K562 (cell line): ENCODE measurements around the gene PCED1B. TPM values are rescaled to one million over a fixed set of nuclear protein-coding genes. Genes with fewer than 3 reads are reported as not detected.

Experiments used
- ARID1B ChIP-seq: fragments of 450-650 bp; IDR thresholded peaks from 2 replicates; pipeline ENCODE4 v1.6.1; 2016; ENCODE audit warnings: antibody characterized with exemption, mild to moderate bottlenecking, inconsistent platforms
- E2F1 ChIP-seq: sonication (generic); formaldehyde crosslinking; IDR thresholded peaks from 2 replicates; pipeline ENCODE4 v1.8.1; 2023; ENCODE audit warnings: mild to moderate bottlenecking, missing genetic modification reagents, moderate library complexity
- HDAC1 ChIP-seq, 2 experiments: fragments of 450-650 bp; IDR thresholded peaks; 2 replicates each; pipeline ENCODE4 v1.6.1; 2016 to 2017; ENCODE audit warnings: inconsistent platforms in 1 of 2, mild to moderate bottlenecking in 1 of 2, moderate library complexity in 1 of 2
- HINFP ChIP-seq: fragments of 450-650 bp; conservative IDR thresholded peaks from 2 replicates; pipeline ENCODE4 v1.6.1; 2016; ENCODE audit warnings: missing genetic modification characterization, low read depth, mild to moderate bottlenecking, control low read depth, missing compliant biosample characterization
- NCOA2 ChIP-seq, 2 experiments: fragments of 450-650 bp; IDR thresholded peaks; 2 replicates each; pipeline ENCODE4 v1.6.1; 2018; ENCODE audit warnings: mild to moderate bottlenecking in 2 of 2, moderate library complexity in 1 of 2; ENCODE audit not compliant: partially characterized antibody in 2 of 2
- NCOR1 ChIP-seq: fragments of 450-650 bp; IDR thresholded peaks from 2 replicates; pipeline ENCODE4 v1.6.1; 2016; ENCODE audit warnings: mild to moderate bottlenecking, moderate library complexity
- PBX2 ChIP-seq, 2 experiments: IDR thresholded peaks in 1 of 2; conservative IDR thresholded peaks in 1 of 2; 2 replicates each; pipeline ENCODE4 v1.6.1; 2016; ENCODE audit warnings: low read depth in 2 of 2, mild to moderate bottlenecking in 1 of 2, missing compliant biosample characterization in 1 of 2, missing genetic modification characterization in 1 of 2, moderate library complexity in 1 of 2
- PHF8 ChIP-seq: fragments of 200-600 bp; sonication (generic); IDR thresholded peaks from 2 replicates; pipeline ENCODE4 v1.6.1; 2012; ENCODE audit warnings: mixed run types, mild to moderate bottlenecking, inconsistent platforms, low read length, moderate library complexity, borderline replicate concordance
- POLR2G ChIP-seq: fragments of 200-400 bp; formaldehyde crosslinking; IDR thresholded peaks from 2 replicates; pipeline ENCODE4 v1.6.1; 2017; ENCODE audit warnings: low read depth, mild to moderate bottlenecking, antibody characterized with exemption, low read length, moderate library complexity
- RCOR1 ChIP-seq, 2 experiments: IDR thresholded peaks; 2 replicates each; pipeline ENCODE4 v1.6.1; 2012; ENCODE audit warnings: low read depth in 2 of 2, low read length in 2 of 2, borderline replicate concordance in 1 of 2, improper control_type of control experiment in 1 of 2
- SMARCA4 ChIP-seq: fragments of 450-650 bp; IDR thresholded peaks from 2 replicates; pipeline ENCODE4 v1.6.1; 2016
- SRSF3 ChIP-seq: fragments of 200-400 bp; formaldehyde crosslinking; IDR thresholded peaks from 2 replicates; pipeline ENCODE4 v1.6.1; 2016; ENCODE audit warnings: mild to moderate bottlenecking, low read length, moderate library complexity; ENCODE audit not compliant: insufficient read depth
- ZBTB49 ChIP-seq: sonication (generic); formaldehyde crosslinking; IDR thresholded peaks from 2 replicates; pipeline ENCODE4 v1.8.0; 2022; ENCODE audit warnings: missing genetic modification reagents, mild to moderate bottlenecking, borderline replicate concordance
- ZNF280B ChIP-seq: fragments of 250-450 bp; sonication (Bioruptor Pico); IDR thresholded peaks from 2 replicates; pipeline ENCODE4 v1.5.1; 2021; ENCODE audit warnings: mild to moderate bottlenecking
- ZNF449 ChIP-seq: fragments of 250-450 bp; sonication (Bioruptor Pico); IDR thresholded peaks from 2 replicates; pipeline ENCODE4 v1.8.0; 2022; ENCODE audit warnings: moderate library complexity, mild to moderate bottlenecking, inconsistent platforms
- ZNF717 ChIP-seq: fragments of 250-450 bp; sonication (Bioruptor Pico); IDR thresholded peaks from 2 replicates; pipeline ENCODE4 v1.5.0; 2021
- polyA plus RNA-seq, 8 experiments: library from polyadenylated mRNA; depleted of rRNA in 4 of 8; stranded (reverse) in 5 of 8; unstranded in 3 of 8; fragments of >200 nt; fragmentation: Nextera tagmentation in 2 of 8; fragmentation: Illumina TruSeq in 1 of 8; extraction: Ambion mirVana in 2 of 8; extraction: Trizol in 1 of 8; gene quantifications; 2 replicates each; pipeline versions ENCODE4 v1.2.1 to v1.2.3, GENCODE V29; 2011 to 2014; ENCODE audit warnings: inconsistent platforms in 1 of 8, missing spikeins in 1 of 8
- total RNA-seq, 7 experiments: library from RNA; depleted of rRNA in 6 of 7; stranded (reverse); fragments of >200 nt in 6 of 7; fragmentation: Illumina TruSeq in 2 of 7; extraction: Trizol in 2 of 7; gene quantifications; 2 replicates each; pipeline versions ENCODE4 v1.2.1 to v1.2.3, GENCODE V29; 2011 to 2021; ENCODE audit warnings: low replicate concordance in 1 of 7

PCED1B gene
- total and polyA plus RNA-seq, 9 of the 15 experiments (the other 6 are each of a cell fraction or from before 2014, with no cell fraction given): 1.2 to 9.3 (median 2.5) TPM

- no peak for TF ChIP-seq E2F1 (CRISPR knock-in tag)
- no peak for TF ChIP-seq ZNF717 (CRISPR knock-in tag)
- no peak for TF ChIP-seq ZNF449 (CRISPR knock-in tag)
- no peak for TF ChIP-seq POLR2G
- peak; percentile 92 for TF ChIP-seq ARID1B
- peak; percentile 83 for TF ChIP-seq SMARCA4
- peak; percentile 74 for TF ChIP-seq NCOR1
- TF ChIP-seq SRSF3: no peak
- TF ChIP-seq RCOR1 (IDR thresholded peaks at IDR 0.05; ENCODE audit: borderline replicate concordance in 1 of 2, low read depth in 2 of 2, low read length in 2 of 2): peak in 1 of 2 experiments; percentile 43; a peak in 1 of 4 replicates
- TF ChIP-seq HINFP (tag): no peak
- TF ChIP-seq PBX2 (CRISPR knock-in tag; IDR thresholded peaks at IDR 0.05; ENCODE audit: low read depth): no peak
- TF ChIP-seq PBX2 (tag; conservative IDR thresholded peaks at IDR 0.05; ENCODE audit: low read depth): no peak
- peak in 1 of 2 experiments; percentile 63 for TF ChIP-seq NCOA2 (IDR thresholded peaks at IDR 0.05; ENCODE audit: partially characterized antibody in 2 of 2)
- TF ChIP-seq HDAC1 (IDR thresholded peaks at IDR 0.05): no peak
- no peak for TF ChIP-seq PHF8
- no peak for TF ChIP-seq ZNF280B (CRISPR knock-in tag)
- TF ChIP-seq ZBTB49 (CRISPR knock-in tag): no peak
Observed at GRCh38 chr12:47158792-47159191, 79.4 kb downstream of the PCED1B start (continued).
